Kidney epithelial cell (primary cell): ENCODE data around the gene KLHL29. TPM values are rescaled to one million over a fixed set of nuclear protein-coding genes. Genes with fewer than 3 reads are reported as not detected.

ENCODE experiments used
- DNase-seq: peaks from one replicate; pipeline ENCODE4 v3.0.0-alpha.2; 2010; ENCODE audit warnings: low read depth
- H3K27me3 ChIP-seq: 2 replicates; pipeline ENCODE4 v1.6.0; 2011; ENCODE audit warnings: low read length; ENCODE audit not compliant: control insufficient read depth, insufficient read depth
- H3K36me3 ChIP-seq: 2 replicates; pipeline ENCODE4 v1.5.1; 2011; ENCODE audit warnings: low read length; ENCODE audit not compliant: control insufficient read depth, insufficient read depth
- H3K4me3 ChIP-seq: 2 replicates; pipeline ENCODE4 v1.5.1; 2011; ENCODE audit warnings: low read depth, mild to moderate bottlenecking, control low read depth, low read length
- total RNA-seq: library from RNA; depleted of rRNA; stranded (reverse); fragments of >200 nt; gene quantifications from 2 replicates; pipeline ENCODE4 v1.2.3, GENCODE V29; 2015
- TF ChIP-seq, protein P1 (sequence below): IDR thresholded peaks from 2 replicates; pipeline ENCODE4 v1.5.1; 2011; ENCODE audit warnings: mild to moderate bottlenecking, moderate library complexity, low read length, control low read depth, inconsistent platforms; ENCODE audit not compliant: insufficient read depth, poor library complexity, severe bottlenecking

KLHL29 gene
- total RNA-seq, 1 donor from 2014 or later: 12.4 TPM

GRCh38 chr2:23376075-23376474 lies 8.9 kb upstream of the KLHL29 start:
- TF ChIP-seq, protein P1, sequence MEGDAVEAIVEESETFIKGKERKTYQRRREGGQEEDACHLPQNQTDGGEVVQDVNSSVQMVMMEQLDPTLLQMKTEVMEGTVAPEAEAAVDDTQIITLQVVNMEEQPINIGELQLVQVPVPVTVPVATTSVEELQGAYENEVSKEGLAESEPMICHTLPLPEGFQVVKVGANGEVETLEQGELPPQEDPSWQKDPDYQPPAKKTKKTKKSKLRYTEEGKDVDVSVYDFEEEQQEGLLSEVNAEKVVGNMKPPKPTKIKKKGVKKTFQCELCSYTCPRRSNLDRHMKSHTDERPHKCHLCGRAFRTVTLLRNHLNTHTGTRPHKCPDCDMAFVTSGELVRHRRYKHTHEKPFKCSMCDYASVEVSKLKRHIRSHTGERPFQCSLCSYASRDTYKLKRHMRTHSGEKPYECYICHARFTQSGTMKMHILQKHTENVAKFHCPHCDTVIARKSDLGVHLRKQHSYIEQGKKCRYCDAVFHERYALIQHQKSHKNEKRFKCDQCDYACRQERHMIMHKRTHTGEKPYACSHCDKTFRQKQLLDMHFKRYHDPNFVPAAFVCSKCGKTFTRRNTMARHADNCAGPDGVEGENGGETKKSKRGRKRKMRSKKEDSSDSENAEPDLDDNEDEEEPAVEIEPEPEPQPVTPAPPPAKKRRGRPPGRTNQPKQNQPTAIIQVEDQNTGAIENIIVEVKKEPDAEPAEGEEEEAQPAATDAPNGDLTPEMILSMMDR: no peak
- no peak for DNase-seq
- Histone ChIP-seq H3K36me3 (no peaks in the 10 kb centered on the region), H3K4me3 (no peak overlapping the region), H3K27me3 (no peaks in the 10 kb centered on the region)

DNA sequence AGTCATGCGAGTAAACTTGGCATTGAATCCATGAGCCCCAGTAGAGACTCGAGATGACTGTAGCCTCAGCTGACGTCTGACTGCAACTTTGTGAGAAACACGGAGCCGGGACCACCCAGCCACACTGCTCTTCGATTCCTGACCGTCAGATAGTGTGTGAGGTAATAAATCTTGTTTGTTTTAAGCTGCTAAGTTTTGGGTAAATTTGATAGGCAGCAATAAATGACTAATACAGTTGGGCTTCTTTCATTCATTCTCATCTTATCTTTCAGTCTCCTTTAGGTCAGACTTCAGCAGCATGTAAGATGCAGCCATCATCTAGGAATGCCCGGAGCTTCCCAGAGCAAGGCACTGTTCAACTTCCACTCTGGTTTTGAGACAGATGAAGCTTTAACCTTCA lies 8.0 kb upstream of the KLHL29 start:
- Histone ChIP-seq H3K4me3 (no peak overlapping the region), H3K27me3 (no peaks in the 10 kb centered on the region), H3K36me3 (no peaks in the 10 kb centered on the region)
- TF ChIP-seq, protein P1: no peak
- no peak for DNase-seq

DNA sequence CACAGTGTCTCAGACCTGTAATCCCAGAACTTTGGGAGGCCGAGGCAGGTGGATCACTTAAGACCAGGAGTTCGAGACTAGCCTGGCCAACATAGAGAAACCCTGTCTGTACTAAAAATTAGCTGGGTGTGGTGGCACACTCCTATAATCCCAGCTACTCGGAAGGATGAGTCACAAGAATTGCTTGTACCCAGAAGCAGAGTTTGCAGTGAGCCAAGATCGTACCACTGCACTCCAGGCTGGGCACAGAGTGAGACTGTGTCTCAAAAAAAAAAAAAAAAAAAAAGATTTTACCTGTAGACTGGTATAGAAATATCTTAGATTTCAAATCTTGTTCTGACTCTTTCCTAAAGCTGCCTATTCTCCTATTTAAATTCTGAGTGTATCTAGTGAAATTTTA lies 7.2 kb upstream of the KLHL29 start:
- TF ChIP-seq, protein P1: no peak
- H3K27me3 ChIP-seq: no peaks in the 10 kb centered on the region
- no peak for DNase-seq
- no peaks in the 10 kb centered on the region for H3K36me3 ChIP-seq
- no peak overlapping the region for H3K4me3 ChIP-seq

GRCh38 chr2:23378496-23378895 lies 6.5 kb upstream of the KLHL29 start:
- TF ChIP-seq, protein P1: no peak
- DNase-seq: no peak
- Histone ChIP-seq H3K27me3 (no peaks in the 10 kb centered on the region), H3K4me3 (no peak overlapping the region), H3K36me3 (no peaks in the 10 kb centered on the region)

GRCh38 chr2:23379220-23379695 lies 5.7 kb upstream of the KLHL29 start:
- no peaks in the 10 kb centered on the region for H3K27me3 ChIP-seq
- no peak overlapping the region for H3K4me3 ChIP-seq
- no peaks in the 10 kb centered on the region for H3K36me3 ChIP-seq
- TF ChIP-seq, protein P1: no peak
- DNase-seq: no peak

GRCh38 chr2:23380562-23381065 lies 4.4 kb upstream of the KLHL29 start:
- TF ChIP-seq, protein P1: no peak
- Histone ChIP-seq H3K27me3 (no peaks in the 10 kb centered on the region), H3K4me3 (peak overlapping the region; percentile 19), H3K36me3 (no peaks in the 10 kb centered on the region)
- DNase-seq: no peak
